ENCODE results near the gene AKT1.

The AKT1 gene

GRCh38 chr14:104768437-104769323 is 26.9 kb downstream of the AKT1 start:
- TF ChIP-seq CTCF (IDR thresholded peaks at IDR 0.05; ENCODE audit: extremely low read depth, insufficient read depth, missing control alignments) = peak; percentile 98
- DNase-seq (ENCODE audit: low spot score) = peak; percentile 92
- in situ Hi-C loops (cut with MboI; ENCODE audit: low pct_unique_long_range_greater_than_20kb, low sequenced_read_pairs, unreplicated experiment) = loop anchor here (10.0 to 25.0 kb wide), 2 partner anchors 56 to 269 kb away; no protein-coding TSS in a partner anchor

- no peak for TF ChIP-seq CTCF (IDR thresholded peaks at IDR 0.05; ENCODE audit: extremely low read depth, insufficient read depth, missing control alignments)
- in situ Hi-C loops (cut with MboI; ENCODE audit: low pct_unique_long_range_greater_than_20kb, low sequenced_read_pairs, unreplicated experiment) = loop anchor here (10.0 to 25.0 kb wide), 2 partner anchors 57 to 270 kb away; no protein-coding TSS in a partner anchor
- DNase-seq (ENCODE audit: low spot score) = no peak
These were observed 28.0 kb downstream of the AKT1 start for GRCh38 chr14:104767634-104767918.

- DNase-seq (ENCODE audit: low spot score) = no peak
- no peak for TF ChIP-seq CTCF (IDR thresholded peaks at IDR 0.05; ENCODE audit: extremely low read depth, insufficient read depth, missing control alignments)
- in situ Hi-C loops (cut with MboI; ENCODE audit: low pct_unique_long_range_greater_than_20kb, low sequenced_read_pairs, unreplicated experiment) = loop anchor here (10.0 to 25.0 kb wide), 2 partner anchors 58 to 270 kb away; no protein-coding TSS in a partner anchor
These were observed 28.5 kb downstream of the AKT1 start for GRCh38 chr14:104766863-104767633.

- TF ChIP-seq CTCF (IDR thresholded peaks at IDR 0.05; ENCODE audit: extremely low read depth, insufficient read depth, missing control alignments) = no peak
- in situ Hi-C loops (cut with MboI; ENCODE audit: low pct_unique_long_range_greater_than_20kb, low sequenced_read_pairs, unreplicated experiment) = loop anchor here (10.0 to 25.0 kb wide), 2 partner anchors 58 to 271 kb away; no protein-coding TSS in a partner anchor
- DNase-seq (ENCODE audit: low spot score) = no peak
These were observed 29.2 kb downstream of the AKT1 start for GRCh38 chr14:104766256-104766862.

GRCh38 chr14:104765517-104765916 is 30.0 kb downstream of the AKT1 start:
- in situ Hi-C loops (cut with MboI; ENCODE audit: low pct_unique_long_range_greater_than_20kb, low sequenced_read_pairs, unreplicated experiment) = loop anchor here (10.0 to 25.0 kb wide), 2 partner anchors 59 to 272 kb away; no protein-coding TSS in a partner anchor
- no peak for DNase-seq (ENCODE audit: low spot score)
- TF ChIP-seq CTCF (IDR thresholded peaks at IDR 0.05; ENCODE audit: extremely low read depth, insufficient read depth, missing control alignments) = no peak
